ENCODE results near the gene DCANP1. TPM values are rescaled to one million over a fixed set of nuclear protein-coding genes. Genes with fewer than 3 reads are reported as not detected.

Gene DCANP1
- polyA plus RNA-seq, 2 of the 4 experiments (the other 2 are of a cell fraction) = not detected

DNA sequence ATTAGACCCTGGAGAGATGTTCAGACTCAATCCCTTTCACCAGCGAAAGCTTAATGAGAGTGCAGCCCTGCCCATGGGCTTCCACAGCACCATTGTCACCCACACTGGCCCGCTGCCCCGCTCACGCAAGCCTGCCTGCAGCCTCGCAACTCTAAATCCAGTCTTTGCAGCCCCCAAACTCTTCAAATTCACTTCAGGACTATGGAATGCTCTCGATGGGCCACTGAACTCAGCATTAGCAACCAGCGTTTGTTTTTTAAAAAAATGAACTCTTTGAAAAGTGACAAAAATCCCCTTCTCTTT is 17.1 kb downstream of the DCANP1 start (continued):
- TF ChIP-seq RAD21 (conservative IDR thresholded peaks at IDR 0.05 in 1 of 2, IDR thresholded peaks at IDR 0.05 in 1 of 2) (no peak), RCOR1 (IDR thresholded peaks at IDR 0.05; ENCODE audit: low read depth, low read length) (no peak), TP53 (CRISPR knock-in tag; IDR thresholded peaks at IDR 0.05) (no peak)

DNA sequence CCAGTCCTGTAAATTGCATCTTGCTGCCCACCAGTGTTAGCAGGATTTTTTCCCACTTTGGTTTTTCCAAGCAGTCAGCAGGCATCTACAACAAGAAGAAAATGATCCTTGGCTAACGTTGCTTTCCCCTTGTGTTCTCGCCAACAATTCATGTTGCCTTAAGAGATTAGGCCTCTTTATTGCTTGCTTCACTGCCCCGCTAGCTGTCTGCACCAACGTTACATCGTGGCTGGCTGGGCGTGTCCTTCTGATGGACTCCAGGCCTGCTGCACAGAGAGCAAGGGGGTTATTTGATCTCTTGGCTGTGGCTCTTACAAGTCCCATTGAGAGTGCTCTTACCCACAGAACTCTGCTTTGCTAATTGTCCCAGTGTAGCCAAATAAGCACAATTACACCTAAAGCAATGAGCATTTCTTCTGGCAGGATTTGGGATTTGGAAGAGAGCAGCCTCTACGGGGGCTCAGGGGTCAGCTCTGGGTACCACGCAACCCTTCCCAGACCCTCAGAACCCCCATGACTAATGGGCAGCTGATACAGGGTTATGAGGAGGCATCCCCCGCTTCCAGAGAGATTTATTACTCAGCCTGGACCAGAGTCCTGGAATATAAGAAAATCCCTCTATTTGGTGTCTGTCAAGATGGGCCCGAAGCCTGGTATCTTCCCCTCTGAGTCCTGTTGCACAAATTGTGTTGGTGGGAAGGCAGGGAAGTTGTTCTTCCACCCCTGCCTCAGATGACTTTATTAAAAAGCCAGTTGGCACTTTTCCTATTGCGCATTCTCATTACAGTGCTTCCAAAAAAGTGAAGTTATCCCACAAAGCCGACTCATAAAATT is 17.6 kb downstream of the DCANP1 start:
- no peak overlapping the region for H3K27ac ChIP-seq
- POLR2A ChIA-PET = no interaction called here
- DNase-seq (ENCODE audit: low read depth in 1 of 2, low spot score in 1 of 2) = no peak
- no peak overlapping the region for H3K4me2 ChIP-seq
- no peaks in the 10 kb centered on the region for H3K4me1 ChIP-seq
- H3K9me3 ChIP-seq = peaks cover 20% of the 10 kb centered on the region
- TF ChIP-seq NPAS2 (CRISPR knock-in tag; IDR thresholded peaks at IDR 0.05; ENCODE audit: borderline replicate concordance) (no peak), ZSCAN20 (CRISPR knock-in tag; IDR thresholded peaks at IDR 0.05) (no peak), POLR2AphosphoS2 (conservative IDR thresholded peaks at IDR 0.05; ENCODE audit: low read length) (no peak), ESRRA (IDR thresholded peaks at IDR 0.05; ENCODE audit: borderline replicate concordance, low read length) (no peak), TP53 (CRISPR knock-in tag; IDR thresholded peaks at IDR 0.05) (no peak), EHMT2 (IDR thresholded peaks at IDR 0.05; ENCODE audit: low read depth) (no peak)
- TF ChIP-seq, protein P1, sequence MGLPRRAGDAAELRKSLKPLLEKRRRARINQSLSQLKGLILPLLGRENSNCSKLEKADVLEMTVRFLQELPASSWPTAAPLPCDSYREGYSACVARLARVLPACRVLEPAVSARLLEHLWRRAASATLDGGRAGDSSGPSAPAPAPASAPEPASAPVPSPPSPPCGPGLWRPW (IDR thresholded peaks at IDR 0.05) = no peak
- CTCF ChIA-PET = interaction anchor here (1.3 to 1.4 kb wide), 2 partner anchors 10 to 12 kb away, joined by 3 to 4 read pairs; no protein-coding TSS in a partner anchor
- H3K4me3 ChIP-seq = no peak overlapping the region
- ATAC-seq = no peak
- WGBS (ENCODE audit: missing lambda C conversion rate) = 48% methylated on average over 12 of the region's 12 CpGs
- no peak for FAIRE-seq

DNA sequence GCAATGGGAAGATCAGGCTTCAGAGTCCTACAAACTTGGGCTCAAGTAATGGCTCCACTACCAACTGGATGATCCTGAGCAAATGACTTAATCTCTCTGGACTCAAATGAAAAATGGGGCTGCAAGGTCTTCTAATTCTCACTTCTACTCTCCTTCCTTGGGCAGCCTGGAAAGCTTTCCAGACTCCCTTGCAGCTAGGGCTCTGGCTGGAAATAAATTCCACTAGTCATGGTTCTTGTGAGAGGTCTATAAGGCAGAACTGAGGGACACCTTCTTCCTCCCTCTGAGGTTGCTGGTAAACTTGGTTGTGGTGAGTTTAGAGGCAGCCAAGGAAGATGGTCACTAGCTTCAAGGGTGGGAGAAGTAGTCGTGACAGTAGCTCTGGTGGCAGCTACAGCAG is 18.6 kb downstream of the DCANP1 start:
- no peak for DNase-seq (ENCODE audit: low read depth in 1 of 2, low spot score in 1 of 2)
- Histone ChIP-seq H3K4me3 (no peak overlapping the region), H3K27ac (no peak overlapping the region), H3K9me3 (peaks cover 20% of the 10 kb centered on the region), H3K4me1 (no peaks in the 10 kb centered on the region), H3K4me2 (no peak overlapping the region)
- no peak for ATAC-seq
- ChIA-PET CTCF (interaction anchor here (1.3 to 1.4 kb wide), 2 partner anchors 11 to 13 kb away, joined by 3 to 4 read pairs; no protein-coding TSS in a partner anchor), POLR2A (no interaction called here)
- WGBS (ENCODE audit: missing lambda C conversion rate) = 13% methylated on average over 1 of the region's 1 CpG
- FAIRE-seq = no peak
- TF ChIP-seq ZFP36 (IDR thresholded peaks at IDR 0.05; ENCODE audit: borderline replicate concordance, partially characterized antibody) (no peak), RCOR1 (IDR thresholded peaks at IDR 0.05; ENCODE audit: low read depth, low read length) (no peak), CEBPB (IDR thresholded peaks at IDR 0.05) (no peak), BHLHE40 (IDR thresholded peaks at IDR 0.05; ENCODE audit: low read depth, low read length) (no peak), GATA3 (IDR thresholded peaks at IDR 0.05; ENCODE audit: borderline replicate concordance) (no peak)
- TF ChIP-seq, protein P2, sequence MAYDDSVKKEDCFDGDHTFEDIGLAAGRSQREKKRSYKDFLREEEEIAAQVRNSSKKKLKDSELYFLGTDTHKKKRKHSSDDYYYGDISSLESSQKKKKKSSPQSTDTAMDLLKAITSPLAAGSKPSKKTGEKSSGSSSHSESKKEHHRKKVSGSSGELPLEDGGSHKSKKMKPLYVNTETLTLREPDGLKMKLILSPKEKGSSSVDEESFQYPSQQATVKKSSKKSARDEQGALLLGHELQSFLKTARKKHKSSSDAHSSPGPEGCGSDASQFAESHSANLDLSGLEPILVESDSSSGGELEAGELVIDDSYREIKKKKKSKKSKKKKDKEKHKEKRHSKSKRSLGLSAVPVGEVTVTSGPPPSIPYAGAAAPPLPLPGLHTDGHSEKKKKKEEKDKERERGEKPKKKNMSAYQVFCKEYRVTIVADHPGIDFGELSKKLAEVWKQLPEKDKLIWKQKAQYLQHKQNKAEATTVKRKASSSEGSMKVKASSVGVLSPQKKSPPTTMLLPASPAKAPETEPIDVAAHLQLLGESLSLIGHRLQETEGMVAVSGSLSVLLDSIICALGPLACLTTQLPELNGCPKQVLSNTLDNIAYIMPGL (CRISPR knock-in tag; IDR thresholded peaks at IDR 0.05; ENCODE audit: borderline replicate concordance) = no peak
- TF ChIP-seq, protein P3, sequence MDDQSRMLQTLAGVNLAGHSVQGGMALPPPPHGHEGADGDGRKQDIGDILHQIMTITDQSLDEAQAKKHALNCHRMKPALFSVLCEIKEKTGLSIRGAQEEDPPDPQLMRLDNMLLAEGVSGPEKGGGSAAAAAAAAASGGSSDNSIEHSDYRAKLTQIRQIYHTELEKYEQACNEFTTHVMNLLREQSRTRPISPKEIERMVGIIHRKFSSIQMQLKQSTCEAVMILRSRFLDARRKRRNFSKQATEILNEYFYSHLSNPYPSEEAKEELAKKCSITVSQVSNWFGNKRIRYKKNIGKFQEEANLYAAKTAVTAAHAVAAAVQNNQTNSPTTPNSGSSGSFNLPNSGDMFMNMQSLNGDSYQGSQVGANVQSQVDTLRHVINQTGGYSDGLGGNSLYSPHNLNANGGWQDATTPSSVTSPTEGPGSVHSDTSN (IDR thresholded peaks at IDR 0.05) = no peak
- TF ChIP-seq, protein P4, sequence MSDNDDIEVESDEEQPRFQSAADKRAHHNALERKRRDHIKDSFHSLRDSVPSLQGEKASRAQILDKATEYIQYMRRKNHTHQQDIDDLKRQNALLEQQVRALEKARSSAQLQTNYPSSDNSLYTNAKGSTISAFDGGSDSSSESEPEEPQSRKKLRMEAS (IDR thresholded peaks at IDR 0.05) = no peak
